K562 (cell line): Measurements from ENCODE around the gene LTA4H. TPM values are rescaled to one million over a fixed set of nuclear protein-coding genes. Genes with fewer than 3 reads are reported as not detected.

Experiments used
- ATAC-seq: fragments of 200-7000 bp; cut with Tn5 transposase; 3 replicates; pipeline ENCODE4 v1.9.1; 2020; ENCODE audit warnings: moderate library complexity
- BruUV-seq: library from RNA; stranded (reverse); fragments of 400-500 nt; replicated peaks from 2 replicates; lab custom pipeline; 2021; lab: Mats Ljungman, UMichigan
- CTCF ChIA-PET: fragments of 300-600 bp; formaldehyde crosslinking; extraction: SDS; loops from one replicate; lab custom pipeline; 2021; ENCODE audit warnings: low intra/inter-chr PET ratio; lab: Yijun Ruan, JAX
- POLR2A ChIA-PET: fragments of 300-600, 350-650 bp; sonication (Branson Sonifier 250); formaldehyde crosslinking; extraction: SDS; loops from one replicate; lab custom pipeline; 2021; ENCODE audit warnings: antibody characterized with exemption, inconsistent platforms; lab: Yijun Ruan, JAX
- DNase-seq, 4 experiments: peaks; one replicate each; pipeline versions ENCODE4 v3.0.0 to v3.0.0-alpha.2; 2011 to 2018; ENCODE audit warnings: low spot score in 3 of 4, mixed read lengths in 3 of 4; ENCODE audit errors: extremely low read depth in 1 of 4
- FAIRE-seq: peaks from 2 replicates; lab custom pipeline; 2011; peaks lifted over from hg19 to GRCh38; lab: Jason Lieb, UNC
- H2AFZ ChIP-seq: 2 replicates; pipeline ENCODE4 v1.6.0; 2011; ENCODE audit warnings: low read depth, low read length, control low read depth, inconsistent platforms
- H3K27ac ChIP-seq: fragments of 200-600 bp; 3 replicates; pipeline ENCODE4 v1.8.0; 2011; ENCODE audit warnings: low read depth, mild to moderate bottlenecking, control low read depth, inconsistent platforms, low read length, moderate library complexity, mixed read lengths; ENCODE audit errors: extremely low read depth
- H3K27me3 ChIP-seq, 2 experiments: fragments of 300-600 bp in 1 of 2; 2 replicates in 1 of 2; 3 replicates in 1 of 2; pipeline versions ENCODE4 v1.6.0 to v1.8.0; 2011; ENCODE audit warnings: inconsistent platforms in 2 of 2, low read length in 2 of 2, mild to moderate bottlenecking in 1 of 2, mixed read lengths in 1 of 2, moderate library complexity in 1 of 2; ENCODE audit not compliant: control insufficient read depth in 2 of 2, insufficient read depth in 2 of 2
- H3K36me3 ChIP-seq: fragments of 300-600 bp; 3 replicates; pipeline ENCODE4 v1.8.0; 2011; ENCODE audit warnings: mild to moderate bottlenecking, low read length, inconsistent platforms; ENCODE audit not compliant: control insufficient read depth, insufficient read depth
- H3K4me1 ChIP-seq, 2 experiments: fragments of 200-600 bp in 1 of 2; replicated peaks in 1 of 2; 2 replicates in 1 of 2; 3 replicates in 1 of 2; pipeline versions ENCODE4 v1.5.1 to v1.8.0; 2011; ENCODE audit warnings: inconsistent platforms in 2 of 2, low read length in 2 of 2, mild to moderate bottlenecking in 1 of 2, mixed read lengths in 1 of 2, moderate library complexity in 1 of 2; ENCODE audit not compliant: control insufficient read depth in 2 of 2, insufficient read depth in 2 of 2
- H3K4me2 ChIP-seq: 2 replicates; pipeline ENCODE4 v1.6.1; 2011; ENCODE audit warnings: low read length, control low read depth, inconsistent platforms, mixed read lengths; ENCODE audit not compliant: insufficient read depth
- H3K4me3 ChIP-seq: fragments of 200-600 bp; sonication (generic), shearing (Covaris generic); 2 replicates; pipeline ENCODE4 v1.5.1; 2016; ENCODE audit warnings: control low read depth, inconsistent platforms
- H3K79me2 ChIP-seq: fragments of 200-600 bp; 3 replicates; pipeline ENCODE4 v1.8.0; 2011; ENCODE audit warnings: low read length, inconsistent platforms; ENCODE audit not compliant: control insufficient read depth, insufficient read depth
- H3K9ac ChIP-seq, 2 experiments: 2 replicates each; pipeline versions ENCODE4 v1.6.0 to v1.6.1; 2011; ENCODE audit warnings: low read depth in 2 of 2, low read length in 2 of 2, control low read depth in 1 of 2, inconsistent platforms in 1 of 2, mild to moderate bottlenecking in 1 of 2, mixed read lengths in 1 of 2; ENCODE audit not compliant: insufficient read depth in 1 of 2
- H3K9me1 ChIP-seq: one replicate; pipeline ENCODE4 v1.6.0; 2011; ENCODE audit warnings: inconsistent platforms, mild to moderate bottlenecking, low read length, moderate library complexity; ENCODE audit not compliant: control insufficient read depth, insufficient read depth
- H3K9me3 ChIP-seq: replicated peaks from 2 replicates; pipeline ENCODE4 v1.5.1; 2011; ENCODE audit warnings: low read depth, low read length, inconsistent platforms; ENCODE audit not compliant: control insufficient read depth, insufficient read depth
- H4K20me1 ChIP-seq: replicated peaks from 2 replicates; pipeline ENCODE4 v1.6.1; 2011; ENCODE audit warnings: low read length, inconsistent platforms, mixed read lengths; ENCODE audit not compliant: control insufficient read depth, insufficient read depth
- CSDE1 ChIP-seq, 2 experiments: fragments of 450-650 bp; IDR thresholded peaks; 2 replicates each; pipeline ENCODE4 v1.6.1; 2016; ENCODE audit warnings: mild to moderate bottlenecking in 1 of 2
- NRF1 ChIP-seq, 2 experiments: fragments of 450-650 bp; IDR thresholded peaks in 1 of 2; conservative IDR thresholded peaks in 1 of 2; 2 replicates each; pipeline ENCODE4 v1.6.1; 2014; ENCODE audit warnings: mild to moderate bottlenecking in 2 of 2
- RBM25 ChIP-seq: fragments of 200-400 bp; formaldehyde crosslinking; IDR thresholded peaks from 2 replicates; pipeline ENCODE4 v1.6.1; 2018; ENCODE audit warnings: low read length, low read depth, moderate library complexity; ENCODE audit not compliant: severe bottlenecking
- TARDBP ChIP-seq: fragments of 450-650 bp; IDR thresholded peaks from 2 replicates; pipeline ENCODE4 v1.6.1; 2016
- ZBTB8A ChIP-seq: fragments of 450-650 bp; IDR thresholded peaks from 2 replicates; pipeline ENCODE4 v1.6.1; 2018; ENCODE audit warnings: mild to moderate bottlenecking, moderate library complexity; ENCODE audit not compliant: partially characterized antibody
- ZNF76 ChIP-seq: fragments of 250-450 bp; sonication (Bioruptor Pico); IDR thresholded peaks from 2 replicates; pipeline ENCODE4 v1.4.0; 2020; ENCODE audit warnings: mild to moderate bottlenecking, moderate library complexity, borderline replicate concordance
- WGBS: fragments of 100-300 bp; shearing (Covaris generic); methylation state at CpG from one replicate; pipeline ENCODE4 v1.1.6; 2016; ENCODE audit warnings: low coverage, mixed read lengths; ENCODE audit not compliant: insufficient coverage; ENCODE audit errors: missing lambda C conversion rate; 5-methylcytosine and 5-hydroxymethylcytosine counted together
- in situ Hi-C: fragments of 300-500 bp; cut with MboI; formaldehyde crosslinking; loops from 4 replicates; pipeline ENCODE4 v1.15.0; 2018; ENCODE audit warnings: inconsistent platforms, mixed read lengths
- intact Hi-C: fragments of 100-400 bp; cut with micrococcal nuclease; formaldehyde crosslinking; loops from 2 replicates; pipeline ENCODE4 v1.14.2; 2022
- polyA plus RNA-seq, 8 experiments: library from polyadenylated mRNA; depleted of rRNA in 4 of 8; stranded (reverse) in 5 of 8; unstranded in 3 of 8; fragments of >200 nt; fragmentation: Nextera tagmentation in 2 of 8; fragmentation: Illumina TruSeq in 1 of 8; extraction: Ambion mirVana in 2 of 8; extraction: Trizol in 1 of 8; gene quantifications; 2 replicates each; pipeline versions ENCODE4 v1.2.1 to v1.2.3, GENCODE V29; 2011 to 2014; ENCODE audit warnings: inconsistent platforms in 1 of 8, missing spikeins in 1 of 8
- total RNA-seq, 7 experiments: library from RNA; depleted of rRNA in 6 of 7; stranded (reverse); fragments of >200 nt in 6 of 7; fragmentation: Illumina TruSeq in 2 of 7; extraction: Trizol in 2 of 7; gene quantifications; 2 replicates each; pipeline versions ENCODE4 v1.2.1 to v1.2.3, GENCODE V29; 2011 to 2021; ENCODE audit warnings: low replicate concordance in 1 of 7

Gene LTA4H
- total and polyA plus RNA-seq, 9 of the 15 experiments (the other 6 are each of a cell fraction or from before 2014, with no cell fraction given), result 25.2 to 58.1 (median 40.5) TPM

DNA sequence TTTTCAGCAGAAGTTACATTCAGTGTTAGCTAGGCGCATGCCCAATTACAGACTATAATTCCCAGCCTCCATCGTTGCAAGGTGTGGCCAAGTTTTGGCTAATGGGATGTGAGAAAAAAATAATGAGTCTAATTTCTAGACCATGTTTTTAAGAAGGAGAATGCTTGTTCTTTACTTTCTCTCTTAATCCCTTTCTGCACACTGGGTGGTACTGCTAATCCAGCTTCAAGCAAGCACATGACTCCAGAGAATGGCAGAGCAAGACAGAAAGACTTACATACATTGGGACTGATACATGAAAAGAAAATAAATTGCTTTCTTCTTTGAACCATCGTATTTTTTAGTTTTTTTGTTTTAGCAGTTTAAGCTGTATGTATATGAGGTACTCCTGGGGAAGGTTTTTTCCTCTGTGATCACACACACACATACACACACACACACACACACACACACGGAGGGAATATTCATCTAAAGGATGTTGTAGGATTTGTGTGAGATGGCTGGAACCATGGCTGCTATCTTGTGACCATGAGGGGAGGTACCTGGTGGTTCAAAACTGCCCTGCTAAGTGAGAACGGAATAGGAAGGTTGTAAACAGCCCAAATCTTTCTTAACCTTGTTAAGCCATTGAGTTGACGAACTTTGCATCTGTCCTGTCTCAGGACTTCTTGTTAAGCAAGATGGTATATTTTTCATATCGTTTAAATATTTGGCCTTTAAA lies 34.3 kb upstream of the LTA4H start:
- H3K79me2 ChIP-seq, result no peaks in the 10 kb centered on the region
- TF ChIP-seq ZBTB8A (no peak), RBM25 (peak; percentile 50), CSDE1 (IDR thresholded peaks at IDR 0.05) (no peak), TARDBP (no peak), ZNF76 (no peak), NRF1 (conservative IDR thresholded peaks at IDR 0.05 in 1 of 2, IDR thresholded peaks at IDR 0.05 in 1 of 2) (no peak)
- H3K27me3 ChIP-seq, result peaks cover 14 to 44% of the 10 kb centered on the region in 2 experiments; a peak in 4 of 5 replicates
- 3% methylated on average over 7 of the region's 7 CpGs for WGBS
- BruUV-seq, result no TSS peak
- H4K20me1 ChIP-seq, result no peaks in the 10 kb centered on the region
- intact Hi-C loops, result no loop called here
- H3K4me3 ChIP-seq, result no peak overlapping the region
- FAIRE-seq, result no peak
- H3K9me3 ChIP-seq, result no peaks in the 10 kb centered on the region
- no peaks in the 10 kb centered on the region for H3K9me1 ChIP-seq
- no peak for DNase-seq
- CTCF ChIA-PET, result no interaction called here
- in situ Hi-C loops, result loop anchor here (5.0 to 10.0 kb wide), 2 partner anchors 145 to 443 kb away; no protein-coding TSS in a partner anchor
- H3K9ac ChIP-seq, result no peak overlapping the region
- ATAC-seq, result no peak
- H3K27ac ChIP-seq, result no peak overlapping the region
- POLR2A ChIA-PET, result no interaction called here
- H3K4me1 ChIP-seq, result no peaks in the 10 kb centered on the region
- H3K4me2 ChIP-seq, result no peak overlapping the region
- no peaks in the 10 kb centered on the region for H3K36me3 ChIP-seq
- no peak overlapping the region for H2AFZ ChIP-seq
